K562 (cell line): ENCODE measurements around the gene CDK4.

Experiments
- ARHGAP35 ChIP-seq: fragments of 450-650 bp; IDR thresholded peaks from 2 replicates; pipeline ENCODE4 v1.6.1; 2018; ENCODE audit not compliant: partially characterized antibody
- CREB5 ChIP-seq: fragments of 250-450 bp; sonication (Bioruptor Pico); IDR thresholded peaks from 2 replicates; pipeline ENCODE4 v1.5.0; 2020; ENCODE audit warnings: mild to moderate bottlenecking
- GATA2 ChIP-seq: sonication (generic); formaldehyde crosslinking; IDR thresholded peaks from 2 replicates; pipeline ENCODE4 v1.4.0; 2020; ENCODE audit warnings: mild to moderate bottlenecking, missing genetic modification reagents
- JUNB ChIP-seq: fragments of 450-650 bp; formaldehyde crosslinking; conservative IDR thresholded peaks from 2 replicates; pipeline ENCODE4 v1.4.0; 2020; ENCODE audit warnings: mild to moderate bottlenecking
- NRF1 ChIP-seq, 2 experiments: fragments of 450-650 bp; IDR thresholded peaks in 1 of 2; conservative IDR thresholded peaks in 1 of 2; 2 replicates each; pipeline ENCODE4 v1.6.1; 2014; ENCODE audit warnings: mild to moderate bottlenecking in 2 of 2
- POLR2A ChIP-seq: fragments of 450-650 bp; conservative IDR thresholded peaks from 2 replicates; pipeline ENCODE4 v1.6.1; 2016
- SMAD3 ChIP-seq: fragments of 450-650 bp; formaldehyde crosslinking; conservative IDR thresholded peaks from 2 replicates; pipeline ENCODE4 v1.4.0; 2020; ENCODE audit warnings: mild to moderate bottlenecking
- SP1 ChIP-seq: sonication (generic); formaldehyde crosslinking; IDR thresholded peaks from 2 replicates; pipeline ENCODE4 v1.8.1; 2022; ENCODE audit warnings: mild to moderate bottlenecking, missing genetic modification reagents
- TCF7 ChIP-seq: sonication (generic); IDR thresholded peaks from 2 replicates; pipeline ENCODE4 v1.6.1; 2016; ENCODE audit warnings: antibody characterized with exemption, borderline replicate concordance
- ZBTB26 ChIP-seq: fragments of 450-650 bp; formaldehyde crosslinking; IDR thresholded peaks from 2 replicates; pipeline ENCODE4 v1.4.0; 2022; ENCODE audit warnings: missing genetic modification characterization

GRCh38 chr12:57718641-57719528, 33.2 kb downstream of the CDK4 start:
- TF ChIP-seq SMAD3 (CRISPR knock-in tag): no peak
- no peak for TF ChIP-seq ZBTB26 (CRISPR knock-in tag)
- no peak for TF ChIP-seq ARHGAP35
- TF ChIP-seq GATA2 (CRISPR knock-in tag): no peak
- no peak for TF ChIP-seq CREB5
- TF ChIP-seq TCF7: no peak
- TF ChIP-seq NRF1 (conservative IDR thresholded peaks at IDR 0.05 in 1 of 2, IDR thresholded peaks at IDR 0.05 in 1 of 2): no peak
- no peak for TF ChIP-seq SP1 (CRISPR knock-in tag)
- no peak for TF ChIP-seq JUNB (CRISPR knock-in tag)
- TF ChIP-seq POLR2A: no peak
